Measurements from ENCODE around the gene MTM1.

MTM1 gene

GRCh38 chrX:150692296-150692695 lies 123.9 kb downstream of the MTM1 start:
- Histone ChIP-seq H3K4me1 (ENCODE audit: control insufficient read depth, insufficient read depth, low read depth, low read length) (peaks cover 7% of the 10 kb centered on the region), H2AK5ac (ENCODE audit: low read length, severe bottlenecking) (peak overlapping the region; percentile 52), H3K9me3 (ENCODE audit: control insufficient read depth, low read length) (peaks cover 31% of the 10 kb centered on the region), H2BK15ac (ENCODE audit: low read depth, poor library complexity, severe bottlenecking) (no peak overlapping the region), H2AFZ (ENCODE audit: low read depth, low read length) (no peak overlapping the region), H3K79me1 (replicated peaks; ENCODE audit: low read length, poor library complexity, severe bottlenecking) (no peaks in the 10 kb centered on the region), H3K23ac (ENCODE audit: low read length in 2 of 2) (no peak overlapping the region), H2BK12ac (ENCODE audit: low read length in 2 of 2) (no peak overlapping the region), H3K27ac (ENCODE audit: low read length, poor library complexity, severe bottlenecking) (peak overlapping the region; percentile 14), H2BK120ac (ENCODE audit: low read depth, low read length) (no peak overlapping the region), H3K36me3 (ENCODE audit: control insufficient read depth in 1 of 2, insufficient read depth in 2 of 2, low read depth in 1 of 2, low read length in 2 of 2) (peaks cover 0 to 3% of the 10 kb centered on the region in 2 experiments), H3K4me3 (ENCODE audit: insufficient read depth in 1 of 2, low read depth in 1 of 2, low read length in 2 of 2) (peak overlapping the region in 1 of 2 experiments; percentile 76), H4K8ac (ENCODE audit: low read length) (no peak overlapping the region), H3K27me3 (ENCODE audit: control insufficient read depth in 1 of 2, insufficient read depth in 1 of 2, low read length in 2 of 2) (peaks cover 0 to under 1% of the 10 kb centered on the region in 2 experiments), H3K4ac (ENCODE audit: low read depth in 1 of 2, low read length in 2 of 2) (no peak overlapping the region), H3K14ac (ENCODE audit: low read length in 2 of 2) (no peak overlapping the region), H3K9ac (ENCODE audit: low read length) (peak overlapping the region; percentile 79), H3K18ac (ENCODE audit: low read depth in 1 of 2, low read length in 2 of 2) (no peak overlapping the region), H4K91ac (ENCODE audit: low read length) (no peak overlapping the region), H3K4me2 (ENCODE audit: low read length, poor library complexity, severe bottlenecking) (no peak overlapping the region), H2BK5ac (ENCODE audit: low read depth, low read length, poor library complexity, severe bottlenecking) (no peak overlapping the region)
- 100% methylated on average over 1 of the region's 5 CpGs for WGBS
- DNase-seq, result no peak

- Histone ChIP-seq H3K9me3 (ENCODE audit: control insufficient read depth, low read length) (peaks cover 29% of the 10 kb centered on the region), H3K27me3 (ENCODE audit: control insufficient read depth in 1 of 2, insufficient read depth in 1 of 2, low read length in 2 of 2) (peaks cover 0 to 3% of the 10 kb centered on the region in 2 experiments), H2BK12ac (ENCODE audit: low read length in 2 of 2) (no peak within 1 kb of the TSS), H3K14ac (ENCODE audit: low read length in 2 of 2) (peak within 1 kb of the TSS in 1 of 2 experiments; percentile 28), H3K36me3 (ENCODE audit: control insufficient read depth in 1 of 2, insufficient read depth in 2 of 2, low read depth in 1 of 2, low read length in 2 of 2) (peaks cover 0 to 3% of the 10 kb centered on the region in 2 experiments), H3K4me3 (ENCODE audit: insufficient read depth in 1 of 2, low read depth in 1 of 2, low read length in 2 of 2) (peak within 1 kb of the TSS; percentile 72 to 81), H3K23ac (ENCODE audit: low read length in 2 of 2) (no peak within 1 kb of the TSS), H2BK5ac (ENCODE audit: low read depth, low read length, poor library complexity, severe bottlenecking) (peak within 1 kb of the TSS; percentile 44), H2AK5ac (ENCODE audit: low read length, severe bottlenecking) (peak within 1 kb of the TSS; percentile 52), H2BK15ac (ENCODE audit: low read depth, poor library complexity, severe bottlenecking) (peak within 1 kb of the TSS; percentile 80), H3K9ac (ENCODE audit: low read length) (peak within 1 kb of the TSS; percentile 84), H2BK120ac (ENCODE audit: low read depth, low read length) (peak within 1 kb of the TSS; percentile 34), H3K4me1 (ENCODE audit: control insufficient read depth, insufficient read depth, low read depth, low read length) (peaks cover 7% of the 10 kb centered on the region), H4K8ac (ENCODE audit: low read length) (peak within 1 kb of the TSS; percentile 80), H3K18ac (ENCODE audit: low read depth in 1 of 2, low read length in 2 of 2) (peak within 1 kb of the TSS; percentile 75 to 84), H2AFZ (ENCODE audit: low read depth, low read length) (no peak within 1 kb of the TSS), H3K4me2 (ENCODE audit: low read length, poor library complexity, severe bottlenecking) (peak within 1 kb of the TSS; percentile 72), H4K91ac (ENCODE audit: low read length) (peak within 1 kb of the TSS; percentile 50), H3K4ac (ENCODE audit: low read depth in 1 of 2, low read length in 2 of 2) (peak within 1 kb of the TSS in 1 of 2 experiments; percentile 51), H3K27ac (ENCODE audit: low read length, poor library complexity, severe bottlenecking) (peak within 1 kb of the TSS; percentile 92), H3K79me1 (replicated peaks; ENCODE audit: low read length, poor library complexity, severe bottlenecking) (no peaks in the 10 kb centered on the region)
- WGBS, result 0% methylated on average over 14 of the region's 92 CpGs
- no peak for DNase-seq
Observed at GRCh38 chrX:150692831-150693724, 124.7 kb downstream of the MTM1 start, which contains the start of gene MTMR1. Gene MTMR1 (plus strand): TSS chrX:150693396. CDS start chrX:150693531, 135 bp downstream.

GRCh38 chrX:150693725-150694574 lies 125.5 kb downstream of the MTM1 start:
- H3K79me1 ChIP-seq (replicated peaks; ENCODE audit: low read length, poor library complexity, severe bottlenecking), result no peaks in the 10 kb centered on the region
- peaks cover 25% of the 10 kb centered on the region for H3K9me3 ChIP-seq (ENCODE audit: control insufficient read depth, low read length)
- H2BK15ac ChIP-seq (ENCODE audit: low read depth, poor library complexity, severe bottlenecking), result peak overlapping the region; percentile 23
- H3K4me3 ChIP-seq (ENCODE audit: insufficient read depth in 1 of 2, low read depth in 1 of 2, low read length in 2 of 2), result peak overlapping the region; percentile 72 to 81
- H2BK120ac ChIP-seq (ENCODE audit: low read depth, low read length), result peak overlapping the region; percentile 5
- H3K18ac ChIP-seq (ENCODE audit: low read depth in 1 of 2, low read length in 2 of 2), result peak overlapping the region in 1 of 2 experiments; percentile 75
- H3K9ac ChIP-seq (ENCODE audit: low read length), result peak overlapping the region; percentile 84
- peak; percentile 79 for DNase-seq
- 7% methylated on average over 20 of the region's 42 CpGs for WGBS
- peaks cover 0 to 3% of the 10 kb centered on the region in 2 experiments for H3K36me3 ChIP-seq (ENCODE audit: control insufficient read depth in 1 of 2, insufficient read depth in 2 of 2, low read depth in 1 of 2, low read length in 2 of 2)
- H3K4me2 ChIP-seq (ENCODE audit: low read length, poor library complexity, severe bottlenecking), result peak overlapping the region; percentile 72
- peak overlapping the region in 1 of 2 experiments; percentile 28 for H3K14ac ChIP-seq (ENCODE audit: low read length in 2 of 2)
- no peak overlapping the region for H3K23ac ChIP-seq (ENCODE audit: low read length in 2 of 2)
- peak overlapping the region; percentile 92 for H3K27ac ChIP-seq (ENCODE audit: low read length, poor library complexity, severe bottlenecking)
- peaks cover 0 to 3% of the 10 kb centered on the region in 2 experiments for H3K27me3 ChIP-seq (ENCODE audit: control insufficient read depth in 1 of 2, insufficient read depth in 1 of 2, low read length in 2 of 2)
- H2BK12ac ChIP-seq (ENCODE audit: low read length in 2 of 2), result no peak overlapping the region
- H3K4me1 ChIP-seq (ENCODE audit: control insufficient read depth, insufficient read depth, low read depth, low read length), result peaks cover 1% of the 10 kb centered on the region
- no peak overlapping the region for H2AK5ac ChIP-seq (ENCODE audit: low read length, severe bottlenecking)
- no peak overlapping the region for H4K8ac ChIP-seq (ENCODE audit: low read length)
- no peak overlapping the region for H3K4ac ChIP-seq (ENCODE audit: low read depth in 1 of 2, low read length in 2 of 2)
- H2AFZ ChIP-seq (ENCODE audit: low read depth, low read length), result no peak overlapping the region
- peak overlapping the region; percentile 44 for H2BK5ac ChIP-seq (ENCODE audit: low read depth, low read length, poor library complexity, severe bottlenecking)
- no peak overlapping the region for H4K91ac ChIP-seq (ENCODE audit: low read length)
